Measurements from ENCODE around the gene ZSCAN1. TPM values are rescaled to one million over a fixed set of nuclear protein-coding genes. Genes with fewer than 3 reads are reported as not detected.

ZSCAN1 gene
- total RNA-seq, 1 experiment from 2014 or later, result not detected

DNA sequence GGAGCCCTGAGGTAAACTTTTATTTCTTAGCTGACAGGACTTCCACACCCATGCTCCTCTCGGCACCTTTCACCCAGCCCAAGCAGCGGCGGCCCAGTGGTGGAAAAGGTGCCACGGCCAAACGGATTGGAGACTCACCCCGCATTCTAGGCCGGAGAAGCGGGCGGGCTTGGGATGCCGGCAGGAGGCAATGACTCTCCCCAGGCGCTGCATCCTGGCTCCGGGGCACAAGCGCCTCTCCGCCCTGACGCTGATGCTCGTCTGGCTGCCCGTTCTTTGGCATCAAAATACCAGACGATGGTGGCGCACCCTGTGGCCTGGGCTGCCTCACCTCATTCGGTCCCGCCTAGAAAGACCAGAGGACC lies 24.5 kb upstream of the ZSCAN1 start:
- TF ChIP-seq, protein P1, sequence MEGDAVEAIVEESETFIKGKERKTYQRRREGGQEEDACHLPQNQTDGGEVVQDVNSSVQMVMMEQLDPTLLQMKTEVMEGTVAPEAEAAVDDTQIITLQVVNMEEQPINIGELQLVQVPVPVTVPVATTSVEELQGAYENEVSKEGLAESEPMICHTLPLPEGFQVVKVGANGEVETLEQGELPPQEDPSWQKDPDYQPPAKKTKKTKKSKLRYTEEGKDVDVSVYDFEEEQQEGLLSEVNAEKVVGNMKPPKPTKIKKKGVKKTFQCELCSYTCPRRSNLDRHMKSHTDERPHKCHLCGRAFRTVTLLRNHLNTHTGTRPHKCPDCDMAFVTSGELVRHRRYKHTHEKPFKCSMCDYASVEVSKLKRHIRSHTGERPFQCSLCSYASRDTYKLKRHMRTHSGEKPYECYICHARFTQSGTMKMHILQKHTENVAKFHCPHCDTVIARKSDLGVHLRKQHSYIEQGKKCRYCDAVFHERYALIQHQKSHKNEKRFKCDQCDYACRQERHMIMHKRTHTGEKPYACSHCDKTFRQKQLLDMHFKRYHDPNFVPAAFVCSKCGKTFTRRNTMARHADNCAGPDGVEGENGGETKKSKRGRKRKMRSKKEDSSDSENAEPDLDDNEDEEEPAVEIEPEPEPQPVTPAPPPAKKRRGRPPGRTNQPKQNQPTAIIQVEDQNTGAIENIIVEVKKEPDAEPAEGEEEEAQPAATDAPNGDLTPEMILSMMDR (IDR thresholded peaks at IDR 0.05; ENCODE audit: unreplicated experiment), result no peak
- DNase-seq (ENCODE audit: unreplicated experiment), result no peak
- H3K9me3 Mint-ChIP-seq (ENCODE audit: unreplicated experiment), result peaks cover 42% of the 10 kb centered on the region
- BruUV-seq (replicated peaks), result no TSS peak
- peak overlapping the region; percentile 58 for H3K4me3 Mint-ChIP-seq (ENCODE audit: unreplicated experiment)
- CTCF ChIA-PET, result interaction anchor here (1.0 kb wide), 1 partner anchor 907 kb away, joined by 5 read pairs; no protein-coding TSS in a partner anchor
- H3K4me1 Mint-ChIP-seq (ENCODE audit: insufficient read depth, unreplicated experiment), result no peaks in the 10 kb centered on the region
- H3K27me3 Mint-ChIP-seq (ENCODE audit: insufficient read depth, unreplicated experiment), result no peaks in the 10 kb centered on the region
- intact Hi-C loops (cut with micrococcal nuclease), result no loop called here
- no peak overlapping the region for H3K27ac Mint-ChIP-seq (ENCODE audit: low read depth, unreplicated experiment)
- H3K36me3 Mint-ChIP-seq (ENCODE audit: insufficient read depth, unreplicated experiment), result peaks cover 4% of the 10 kb centered on the region
- POLR2A ChIA-PET, result no interaction called here

DNA sequence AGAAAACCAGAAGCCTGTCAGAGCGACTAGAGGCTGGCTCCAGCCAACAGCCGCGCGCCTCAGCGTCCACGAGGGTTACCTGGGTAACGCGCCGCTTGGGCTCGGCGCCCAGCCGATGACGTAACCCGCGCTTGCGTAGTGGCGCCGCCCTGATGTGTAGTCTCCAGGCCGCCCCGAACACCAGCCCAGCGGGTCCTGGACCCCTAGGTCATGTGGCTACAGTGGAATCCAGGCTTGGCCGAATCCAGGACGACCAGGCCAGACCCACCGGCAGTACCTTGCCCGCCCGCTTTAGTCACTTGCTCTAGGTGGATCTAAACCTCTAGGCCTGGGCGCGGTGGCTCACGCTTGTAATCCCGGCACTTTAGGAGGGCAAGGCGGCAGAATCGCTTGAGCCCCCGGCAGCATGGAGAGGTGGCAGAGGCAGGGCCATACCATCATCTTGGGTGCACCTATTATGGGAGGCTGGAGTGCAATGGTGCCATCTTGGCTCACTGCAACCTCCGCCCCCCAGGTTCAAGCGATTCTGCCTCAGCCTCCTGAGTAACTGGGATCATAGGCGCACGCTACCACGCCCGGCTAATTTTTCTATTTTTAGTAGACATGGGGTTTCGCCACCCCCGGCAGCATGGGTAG lies 24.0 kb upstream of the ZSCAN1 start:
- Mint-ChIP-seq H3K27me3 (ENCODE audit: insufficient read depth, unreplicated experiment) (no peaks in the 10 kb centered on the region), H3K27ac (ENCODE audit: low read depth, unreplicated experiment) (no peak overlapping the region), H3K9me3 (ENCODE audit: unreplicated experiment) (peaks cover 37% of the 10 kb centered on the region), H3K4me3 (ENCODE audit: unreplicated experiment) (peak overlapping the region; percentile 58), H3K4me1 (ENCODE audit: insufficient read depth, unreplicated experiment) (no peaks in the 10 kb centered on the region), H3K36me3 (ENCODE audit: insufficient read depth, unreplicated experiment) (peaks cover 4% of the 10 kb centered on the region)
- TF ChIP-seq, protein P1 (IDR thresholded peaks at IDR 0.05; ENCODE audit: unreplicated experiment), result no peak
- intact Hi-C loops (cut with micrococcal nuclease), result no loop called here
- ChIA-PET CTCF (interaction anchor here (0.6 kb wide), 1 partner anchor 34 kb away, joined by 3 read pairs; no protein-coding TSS in a partner anchor), POLR2A (no interaction called here)
- peak; percentile 72 for DNase-seq (ENCODE audit: unreplicated experiment)
- BruUV-seq (replicated peaks), result no TSS peak

DNA sequence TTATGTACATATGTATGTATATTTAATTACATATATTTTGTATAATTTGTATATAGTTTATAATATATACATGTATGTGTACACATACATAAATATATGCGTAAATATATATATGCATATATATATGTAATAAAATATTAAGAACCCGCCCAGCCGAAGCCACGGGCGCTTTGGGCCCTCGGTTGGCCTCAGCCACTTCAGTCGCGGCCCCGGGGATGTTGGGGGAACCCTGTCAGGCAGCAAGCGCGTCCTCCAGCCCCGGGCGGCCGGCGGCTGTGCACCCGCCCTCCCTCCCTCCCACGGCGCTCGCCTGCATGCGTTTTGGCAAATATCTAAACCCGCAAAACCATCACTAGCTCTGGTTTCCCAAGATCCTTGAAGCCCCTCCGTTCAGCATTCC lies 23.3 kb upstream of the ZSCAN1 start:
- Mint-ChIP-seq H3K36me3 (ENCODE audit: insufficient read depth, unreplicated experiment) (peaks cover 4% of the 10 kb centered on the region), H3K4me3 (ENCODE audit: unreplicated experiment) (no peak overlapping the region), H3K27me3 (ENCODE audit: insufficient read depth, unreplicated experiment) (no peaks in the 10 kb centered on the region), H3K27ac (ENCODE audit: low read depth, unreplicated experiment) (no peak overlapping the region), H3K9me3 (ENCODE audit: unreplicated experiment) (peaks cover 34% of the 10 kb centered on the region), H3K4me1 (ENCODE audit: insufficient read depth, unreplicated experiment) (no peaks in the 10 kb centered on the region)
- POLR2A ChIA-PET, result no interaction called here
- no peak for DNase-seq (ENCODE audit: unreplicated experiment)
- intact Hi-C loops (cut with micrococcal nuclease), result no loop called here
- BruUV-seq (replicated peaks), result no TSS peak
- TF ChIP-seq, protein P1 (IDR thresholded peaks at IDR 0.05; ENCODE audit: unreplicated experiment), result no peak
- CTCF ChIA-PET, result interaction anchor here (0.6 kb wide), 1 partner anchor 33 kb away, joined by 3 read pairs; no protein-coding TSS in a partner anchor

DNA sequence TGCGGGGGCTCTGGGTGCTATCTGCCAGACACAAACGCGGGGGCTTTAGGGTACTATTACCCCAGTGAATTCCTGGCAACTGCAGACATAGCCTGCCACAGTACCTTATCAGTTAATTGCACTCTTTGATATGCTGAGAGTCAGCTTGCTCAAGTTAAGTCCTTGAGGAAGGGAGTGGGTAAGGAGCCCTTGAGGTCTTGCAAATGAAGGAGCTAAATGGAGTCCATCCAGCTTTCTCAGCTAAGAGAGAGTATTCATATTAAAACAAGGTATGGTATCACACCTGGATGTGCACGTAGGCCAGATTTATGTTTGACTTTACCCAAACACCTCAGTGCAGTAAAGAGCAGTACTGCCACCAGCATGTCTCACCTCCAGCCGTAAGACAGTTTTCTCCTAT lies 19.7 kb upstream of the ZSCAN1 start:
- intact Hi-C loops (cut with micrococcal nuclease), result no loop called here
- DNase-seq (ENCODE audit: unreplicated experiment), result no peak
- ChIA-PET CTCF (no interaction called here), POLR2A (no interaction called here)
- TF ChIP-seq, protein P1 (IDR thresholded peaks at IDR 0.05; ENCODE audit: unreplicated experiment), result no peak
- peaks cover 17% of the 10 kb centered on the region for H3K9me3 Mint-ChIP-seq (ENCODE audit: unreplicated experiment)
- no TSS peak for BruUV-seq (replicated peaks)
- H3K4me3 Mint-ChIP-seq (ENCODE audit: unreplicated experiment), result no peak overlapping the region
- H3K36me3 Mint-ChIP-seq (ENCODE audit: insufficient read depth, unreplicated experiment), result peaks cover 4% of the 10 kb centered on the region
- no peaks in the 10 kb centered on the region for H3K4me1 Mint-ChIP-seq (ENCODE audit: insufficient read depth, unreplicated experiment)
- H3K27me3 Mint-ChIP-seq (ENCODE audit: insufficient read depth, unreplicated experiment), result no peaks in the 10 kb centered on the region
- no peak overlapping the region for H3K27ac Mint-ChIP-seq (ENCODE audit: low read depth, unreplicated experiment)

All from MCF 10A (cell line).